Lower lobe of right lung (tissue), 2 donors: ENCODE measurements around the gene TIMM8B. TPM values are rescaled to one million over a fixed set of nuclear protein-coding genes. Genes with fewer than 3 reads are reported as not detected.
A peak's percentile ranks its signal among the peaks of the same experiment; 100 is the strongest.
"Not testable (repeated sequence)": the region's sequence is repeated elsewhere in the genome, so short reads cannot be mapped to it uniquely, and the experiment has no call there.

Experiments used
- ATAC-seq, 2 donors: fragments of 200-7000 bp; cut with Tn5 transposase; one replicate each; pipeline ENCODE4 v1.9.1; 2020 to 2022; ENCODE audit warnings: mild to moderate bottlenecking in 2 of 2, moderate library complexity in 2 of 2
- DNase-seq: peaks from one replicate; pipeline ENCODE4 v3.0.0-alpha.2; 2020
- H3K27ac ChIP-seq: fragments of 200-600 bp; one replicate; pipeline ENCODE4 v1.8.0; 2022
- H3K27me3 ChIP-seq: fragments of 200-600 bp; one replicate; pipeline ENCODE4 v1.8.0; 2022; ENCODE audit warnings: low read depth
- H3K36me3 ChIP-seq: fragments of 200-600 bp; one replicate; pipeline ENCODE4 v1.8.0; 2022; ENCODE audit warnings: mild to moderate bottlenecking
- H3K4me1 ChIP-seq: fragments of 200-600 bp; one replicate; pipeline ENCODE4 v1.8.0; 2022
- H3K4me3 ChIP-seq: fragments of 200-600 bp; one replicate; pipeline ENCODE4 v1.8.0; 2022; ENCODE audit warnings: mild to moderate bottlenecking
- H3K9me3 ChIP-seq: fragments of 200-600 bp; one replicate; pipeline ENCODE4 v1.8.0; 2022
- intact Hi-C: fragments of 100-400 bp; cut with DNase I; formaldehyde crosslinking; loops from one replicate; pipeline ENCODE4 v1.11.0; 2022
- total RNA-seq: library from RNA; stranded (reverse); fragmentation: NEBNext Ultra II Directional; extraction: Animal tissue kit (Norgen Biotek cat#: 25700); gene quantifications from one replicate; pipeline ENCODE4 v1.2.1, GENCODE V29; 2021
- TF ChIP-seq, protein P1 (sequence below): fragments of 200-600 bp; IDR thresholded peaks from one replicate; pipeline ENCODE4 v1.8.0; 2022; ENCODE audit warnings: antibody characterized with exemption, mild to moderate bottlenecking
- donor health status: DM: no; HTN: yes; CAD: no; lungs with severe emphysema.

Gene TIMM8B
- total RNA-seq, 1 donor from 2014 or later: 35.9 TPM

DNA sequence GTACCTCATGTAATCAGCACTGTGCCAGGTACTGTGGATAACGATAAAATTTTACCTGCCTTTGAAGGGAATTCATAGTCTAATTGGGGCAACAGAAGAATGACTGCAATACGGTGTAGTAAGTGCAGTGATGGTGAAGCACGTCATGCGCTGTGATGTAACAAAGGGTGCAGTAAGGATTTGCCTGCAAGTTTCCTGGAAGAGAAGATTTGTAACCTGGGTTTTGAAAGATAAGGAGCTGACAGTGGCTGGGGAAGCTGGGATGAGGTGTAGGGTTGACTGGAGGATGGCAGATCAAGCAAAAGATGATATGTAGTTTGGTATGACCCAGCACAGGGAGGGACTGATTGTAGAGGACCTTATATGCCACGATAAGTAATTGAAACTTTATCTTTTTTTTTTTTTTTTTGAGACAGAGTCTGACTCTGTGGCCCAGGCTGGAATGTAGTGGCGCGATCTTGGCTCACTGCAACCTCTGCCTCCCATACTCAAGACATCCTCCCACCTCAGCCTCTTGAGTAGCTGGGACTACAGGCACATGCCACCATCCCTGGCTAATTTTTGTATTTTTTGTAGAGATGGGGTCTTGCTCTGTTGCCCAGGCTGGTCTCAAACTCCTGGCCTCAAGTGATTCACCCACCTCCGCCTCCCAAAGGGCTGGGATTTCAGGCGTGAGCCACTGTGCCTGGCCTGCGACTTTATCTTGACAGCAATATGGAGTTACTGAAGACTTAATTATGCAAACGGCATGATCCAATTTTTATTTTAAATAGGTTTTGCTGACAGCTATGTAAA is 11.4 kb upstream of the TIMM8B start:
- ATAC-seq: no peak
- Histone ChIP-seq H3K36me3 (peaks cover 51% of the 10 kb centered on the region), H3K4me3 (no peak overlapping the region), H3K27ac (no peak overlapping the region), H3K4me1 (no peaks in the 10 kb centered on the region), H3K27me3 (no peaks in the 10 kb centered on the region), H3K9me3 (no peaks in the 10 kb centered on the region)
- DNase-seq: no peak
- intact Hi-C loops: no loop called here
- TF ChIP-seq, protein P1, sequence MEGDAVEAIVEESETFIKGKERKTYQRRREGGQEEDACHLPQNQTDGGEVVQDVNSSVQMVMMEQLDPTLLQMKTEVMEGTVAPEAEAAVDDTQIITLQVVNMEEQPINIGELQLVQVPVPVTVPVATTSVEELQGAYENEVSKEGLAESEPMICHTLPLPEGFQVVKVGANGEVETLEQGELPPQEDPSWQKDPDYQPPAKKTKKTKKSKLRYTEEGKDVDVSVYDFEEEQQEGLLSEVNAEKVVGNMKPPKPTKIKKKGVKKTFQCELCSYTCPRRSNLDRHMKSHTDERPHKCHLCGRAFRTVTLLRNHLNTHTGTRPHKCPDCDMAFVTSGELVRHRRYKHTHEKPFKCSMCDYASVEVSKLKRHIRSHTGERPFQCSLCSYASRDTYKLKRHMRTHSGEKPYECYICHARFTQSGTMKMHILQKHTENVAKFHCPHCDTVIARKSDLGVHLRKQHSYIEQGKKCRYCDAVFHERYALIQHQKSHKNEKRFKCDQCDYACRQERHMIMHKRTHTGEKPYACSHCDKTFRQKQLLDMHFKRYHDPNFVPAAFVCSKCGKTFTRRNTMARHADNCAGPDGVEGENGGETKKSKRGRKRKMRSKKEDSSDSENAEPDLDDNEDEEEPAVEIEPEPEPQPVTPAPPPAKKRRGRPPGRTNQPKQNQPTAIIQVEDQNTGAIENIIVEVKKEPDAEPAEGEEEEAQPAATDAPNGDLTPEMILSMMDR: no peak

GRCh38 chr11:112096194-112096593 is 9.6 kb upstream of the TIMM8B start:
- Histone ChIP-seq H3K27me3 (no peaks in the 10 kb centered on the region), H3K27ac (no peak overlapping the region), H3K36me3 (peaks cover 68% of the 10 kb centered on the region), H3K4me1 (no peaks in the 10 kb centered on the region), H3K9me3 (no peaks in the 10 kb centered on the region), H3K4me3 (no peak overlapping the region)
- ATAC-seq (no peak), DNase-seq (no peak)
- intact Hi-C loops: no loop called here
- TF ChIP-seq, protein P1: no peak

DNA sequence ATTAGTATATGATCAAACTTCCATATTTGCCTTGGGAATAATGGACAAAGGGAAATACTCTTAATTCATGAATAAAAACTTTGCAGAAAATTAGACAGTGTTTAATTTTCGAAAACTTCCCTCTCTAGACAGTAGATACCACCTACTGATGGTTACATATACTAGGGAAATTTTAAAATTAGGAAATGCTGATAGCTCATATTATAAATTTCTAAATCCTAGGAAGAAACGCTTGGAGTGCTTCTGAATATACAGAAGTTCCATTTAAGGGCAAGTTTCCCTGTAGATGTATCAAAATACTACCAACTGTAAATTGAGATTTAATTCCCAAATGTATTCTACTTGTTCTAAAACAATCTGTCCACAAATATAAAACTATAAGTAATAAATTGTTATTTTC is 8.7 kb upstream of the TIMM8B start:
- H3K4me1 ChIP-seq, H3K27ac ChIP-seq, intact Hi-C loops, H3K27me3 ChIP-seq, ATAC-seq, DNase-seq, H3K4me3 ChIP-seq, H3K9me3 ChIP-seq: not testable (repeated sequence)
- H3K36me3 ChIP-seq: peaks cover 77% of the 10 kb centered on the region

GRCh38 chr11:112087212-112087611 is 656 bp upstream of the TIMM8B start:
- peak; percentile 2 for ATAC-seq
- peaks cover 76% of the 10 kb centered on the region for H3K36me3 ChIP-seq

GRCh38 chr11:112085822-112086421 is 634 bp downstream of the TIMM8B start:
- peaks cover 76% of the 10 kb centered on the region for H3K36me3 ChIP-seq
- ATAC-seq (peak; percentile 56 to 70), DNase-seq (no peak)
- no peaks in the 10 kb centered on the region for H3K9me3 ChIP-seq
- TF ChIP-seq, protein P1: no peak
- intact Hi-C loops: no loop called here
- peaks cover 27% of the 10 kb centered on the region for H3K4me1 ChIP-seq
- H3K27ac ChIP-seq: peak overlapping the region; percentile 83
- peak overlapping the region; percentile 89 for H3K4me3 ChIP-seq
- H3K27me3 ChIP-seq: no peaks in the 10 kb centered on the region

More at GRCh38 chr11:112087212-112087611, 656 bp upstream of the TIMM8B start:
- peaks cover 27% of the 10 kb centered on the region for H3K4me1 ChIP-seq
- no peaks in the 10 kb centered on the region for H3K27me3 ChIP-seq
- no peak for DNase-seq
- peak overlapping the region; percentile 89 for H3K4me3 ChIP-seq
- no peaks in the 10 kb centered on the region for H3K9me3 ChIP-seq
- H3K27ac ChIP-seq: peak overlapping the region; percentile 83
- TF ChIP-seq, protein P1: no peak
- intact Hi-C loops: no loop called here

- no peak for DNase-seq
- Histone ChIP-seq H3K4me1 (peaks cover 16% of the 10 kb centered on the region), H3K27ac (no peak overlapping the region), H3K36me3 (peaks cover 76% of the 10 kb centered on the region), H3K9me3 (no peaks in the 10 kb centered on the region), H3K27me3 (no peaks in the 10 kb centered on the region), H3K4me3 (no peak overlapping the region)
- intact Hi-C loops: no loop called here
- ATAC-seq: no peak
- TF ChIP-seq, protein P1: no peak
These were observed 3.8 kb downstream of the TIMM8B start for GRCh38 chr11:112082729-112083128.
